Embryonic facial prominence (tissue), 1 donor: ENCODE results near the gene INSYN2A.

Source experiments
- DNase-seq: peaks from one replicate; pipeline ENCODE4 v3.0.0-alpha.2; 2016; ENCODE audit errors: extremely low spot score

Gene INSYN2A

DNA sequence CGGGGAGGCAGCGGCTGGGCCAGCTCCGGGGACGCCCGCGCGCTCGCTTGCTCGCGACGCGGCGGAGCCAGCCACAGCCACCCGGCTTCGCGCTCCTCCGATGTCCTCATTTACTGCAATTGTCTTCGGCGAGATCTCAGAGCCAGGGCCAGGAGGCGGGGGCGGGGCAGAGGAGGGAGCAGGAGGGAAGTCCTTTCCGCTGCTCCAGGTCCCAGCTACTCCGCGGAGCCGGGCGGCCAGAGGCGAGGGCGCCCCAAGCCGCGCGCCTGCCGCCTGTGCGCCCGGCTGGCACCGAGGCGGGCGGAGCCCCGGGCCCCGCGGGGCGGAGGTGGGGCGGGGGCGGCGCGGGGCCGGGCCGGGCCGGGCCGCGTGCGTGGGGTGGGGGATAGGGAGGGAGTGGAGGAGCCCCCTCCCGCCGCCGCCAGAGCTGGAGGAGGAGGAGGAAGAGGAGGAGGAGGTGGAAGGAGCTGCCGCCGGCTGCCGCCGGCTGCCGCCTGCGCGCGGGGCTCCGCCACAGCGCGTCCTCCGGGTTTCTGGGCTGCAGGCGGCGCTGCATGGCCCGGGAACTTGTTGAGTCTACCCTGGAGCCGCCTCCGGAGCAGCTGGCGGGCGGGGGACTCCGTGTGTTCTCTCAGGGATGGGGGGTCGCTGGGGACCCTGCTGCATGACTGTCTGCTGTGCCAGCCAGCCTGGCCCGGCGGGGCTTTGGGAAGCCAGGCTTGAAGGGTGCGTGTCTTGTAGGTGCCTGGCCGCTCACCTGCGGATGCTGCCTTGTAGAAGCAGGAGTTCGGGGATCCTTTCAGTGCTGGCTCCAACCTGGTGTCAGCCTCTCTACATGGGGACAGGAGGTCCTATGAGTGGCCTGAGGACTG lies at the start of gene INSYN2A:
Gene INSYN2A, minus strand, starts transcription at position 310 of the 872 bp plus-strand sequence. CDS start 20,196 bp downstream, outside the sequence.
- DNase-seq = no peak

- no peak for DNase-seq
Measured at GRCh38 chr10:127245456-127245855, 49.1 kb upstream of the INSYN2A start.

- DNase-seq = no peak
Measured at GRCh38 chr10:127243490-127244272, 47.3 kb upstream of the INSYN2A start.

DNA sequence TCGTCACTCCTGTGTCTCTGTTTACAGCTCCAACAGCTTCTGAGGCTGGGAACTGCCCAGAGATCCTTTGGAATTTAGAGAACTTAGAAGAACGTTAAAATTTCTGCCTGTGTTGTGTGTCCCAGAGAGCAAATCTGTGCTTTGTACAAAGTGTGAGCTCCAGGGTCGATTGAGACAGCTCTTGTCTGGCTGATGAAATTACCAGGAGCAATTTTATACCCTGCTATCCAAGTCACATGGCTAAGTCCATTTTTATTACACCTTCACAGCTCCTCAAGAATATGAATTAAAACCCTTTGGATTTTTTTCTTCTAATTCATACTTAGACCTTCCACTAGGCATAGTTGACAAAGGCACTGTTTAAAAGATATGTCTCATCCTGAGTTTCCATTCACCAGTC lies 46.5 kb upstream of the INSYN2A start:
- DNase-seq = no peak

- DNase-seq = no peak
Measured at GRCh38 chr10:127236266-127236665, 39.9 kb upstream of the INSYN2A start.

DNA sequence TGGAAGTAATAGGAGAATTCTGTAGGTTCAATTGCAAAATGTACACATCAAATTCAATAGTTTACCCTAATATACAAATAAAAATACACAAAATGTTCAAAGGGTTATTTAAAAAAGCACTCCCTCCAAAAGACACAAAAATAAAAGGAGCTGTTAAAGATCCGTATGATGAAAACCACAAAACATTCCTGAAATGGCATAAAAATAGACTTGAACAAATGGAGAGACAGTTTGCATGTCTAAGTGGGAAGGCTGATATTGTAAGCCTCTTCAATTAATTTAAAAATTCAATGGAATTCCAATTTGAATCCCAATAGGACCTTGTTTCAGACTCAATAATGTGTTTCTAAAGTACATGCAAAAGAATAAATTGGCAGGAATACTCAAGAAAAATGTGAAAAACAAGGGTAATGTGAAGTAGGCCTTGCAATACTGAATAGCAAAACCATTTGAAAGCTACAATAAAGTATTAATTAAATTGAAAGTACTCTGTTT lies 38.0 kb upstream of the INSYN2A start:
- DNase-seq = no peak

DNA sequence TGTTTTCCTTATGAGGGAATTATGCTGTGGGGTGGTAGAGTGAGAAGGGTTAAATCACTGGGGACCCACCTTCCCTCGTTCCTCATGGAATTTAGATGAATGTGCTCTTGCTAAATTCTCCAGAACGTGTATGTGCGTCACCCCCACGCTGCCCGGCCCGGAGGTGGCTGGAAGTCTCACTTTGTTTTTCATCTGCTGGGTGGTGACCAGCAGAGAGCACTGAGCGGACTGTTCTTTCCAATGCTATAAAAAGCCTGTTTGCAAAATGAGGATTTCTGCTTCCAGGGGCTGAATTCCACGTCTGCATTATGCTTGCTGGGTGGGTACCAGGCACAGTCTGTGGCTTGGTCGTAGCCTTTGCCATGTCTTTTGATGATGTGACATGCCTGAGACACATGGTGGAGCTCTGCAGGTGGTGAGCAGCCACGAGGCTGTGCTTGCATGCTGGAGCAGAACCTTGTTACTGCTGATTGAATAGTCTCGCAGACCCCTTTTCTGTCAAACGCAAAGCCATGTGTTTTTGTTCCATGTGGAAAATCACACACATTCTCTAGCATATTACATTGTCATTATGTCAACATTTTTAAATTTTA lies 31.9 kb upstream of the INSYN2A start:
- no peak for DNase-seq

DNA sequence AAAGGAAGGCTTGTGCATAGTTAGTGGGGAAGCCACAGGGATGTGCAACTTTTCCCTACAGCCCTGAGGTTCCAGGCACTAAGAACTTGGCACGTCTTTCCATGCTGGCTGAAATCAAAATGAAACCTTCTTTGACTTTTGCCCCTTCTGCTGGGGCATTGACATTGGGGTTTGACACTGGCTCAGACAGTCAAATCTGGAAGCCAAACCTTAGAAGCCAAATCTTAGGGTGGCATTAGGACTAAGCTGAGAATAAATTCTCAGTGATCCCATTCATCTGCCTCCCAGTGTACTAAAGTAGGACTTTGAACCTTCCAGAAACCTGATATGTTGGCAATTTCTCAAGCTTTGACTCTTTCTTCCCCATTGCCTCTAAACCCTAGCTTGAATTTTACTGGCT lies 31.3 kb upstream of the INSYN2A start:
- no peak for DNase-seq

DNA sequence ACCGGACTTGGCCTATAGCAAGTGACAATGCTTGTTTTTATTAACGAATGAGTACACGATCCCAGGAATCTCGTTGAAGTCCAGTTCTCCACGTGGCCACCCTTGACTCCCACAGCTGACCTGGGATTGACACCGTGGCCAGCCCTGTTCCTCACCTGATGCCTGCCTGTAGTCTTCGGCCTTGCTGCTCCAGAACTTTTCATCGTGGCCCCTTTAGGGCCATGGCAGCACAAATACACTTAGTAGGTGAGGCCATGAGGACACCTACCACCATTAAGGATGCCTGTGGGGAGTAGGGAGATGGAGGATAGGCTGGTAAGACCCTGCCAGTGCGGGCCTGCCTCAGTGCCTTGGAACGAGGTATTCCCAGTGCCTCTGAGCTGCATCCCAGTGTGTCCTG lies 30.6 kb upstream of the INSYN2A start:
- DNase-seq = no peak

GRCh38 chr10:127221281-127221680 lies 24.9 kb upstream of the INSYN2A start:
- DNase-seq = no peak

GRCh38 chr10:127218658-127219057 lies 22.3 kb upstream of the INSYN2A start:
- DNase-seq = no peak

DNA sequence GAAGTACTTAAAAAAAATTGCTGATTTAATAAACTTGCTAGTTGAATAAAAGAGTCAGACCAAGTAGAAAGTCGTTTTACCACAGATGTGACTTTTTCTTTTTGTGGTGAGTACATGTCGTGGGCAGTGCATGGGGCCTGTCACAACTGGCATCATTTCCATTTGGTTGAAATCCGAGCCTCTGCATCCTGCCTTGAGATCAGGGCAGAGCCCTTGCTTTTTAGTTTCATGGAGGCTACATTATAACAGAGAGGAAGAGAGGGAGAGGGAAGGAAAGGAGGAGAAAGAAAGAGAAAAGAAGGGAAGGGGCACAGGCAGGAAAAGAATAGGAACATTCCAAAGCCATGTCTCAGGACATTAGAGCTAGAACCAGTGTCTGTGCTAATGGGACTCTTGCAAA lies 20.4 kb upstream of the INSYN2A start:
- no peak for DNase-seq

GRCh38 chr10:127216274-127216673 lies 19.9 kb upstream of the INSYN2A start:
- DNase-seq = no peak

DNA sequence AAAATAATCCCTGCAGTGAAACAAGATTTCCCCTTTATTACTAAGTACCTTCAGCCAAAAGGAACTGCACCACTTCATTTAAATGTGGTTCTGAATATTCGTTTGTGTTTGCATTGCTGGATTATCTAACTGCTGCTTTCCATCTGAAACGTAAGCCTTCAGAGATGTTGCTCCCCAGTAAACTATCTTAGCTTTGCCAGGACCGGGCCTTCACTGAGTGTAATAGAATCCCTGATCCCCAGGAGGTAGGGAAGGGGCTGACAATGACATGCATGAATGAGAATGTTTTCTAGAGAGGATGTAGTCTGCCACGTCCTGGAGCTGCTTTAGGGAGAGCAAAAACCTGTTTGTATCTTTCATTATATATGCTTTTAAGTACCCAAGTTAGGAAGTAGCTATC lies 19.5 kb upstream of the INSYN2A start:
- no peak for DNase-seq

DNA sequence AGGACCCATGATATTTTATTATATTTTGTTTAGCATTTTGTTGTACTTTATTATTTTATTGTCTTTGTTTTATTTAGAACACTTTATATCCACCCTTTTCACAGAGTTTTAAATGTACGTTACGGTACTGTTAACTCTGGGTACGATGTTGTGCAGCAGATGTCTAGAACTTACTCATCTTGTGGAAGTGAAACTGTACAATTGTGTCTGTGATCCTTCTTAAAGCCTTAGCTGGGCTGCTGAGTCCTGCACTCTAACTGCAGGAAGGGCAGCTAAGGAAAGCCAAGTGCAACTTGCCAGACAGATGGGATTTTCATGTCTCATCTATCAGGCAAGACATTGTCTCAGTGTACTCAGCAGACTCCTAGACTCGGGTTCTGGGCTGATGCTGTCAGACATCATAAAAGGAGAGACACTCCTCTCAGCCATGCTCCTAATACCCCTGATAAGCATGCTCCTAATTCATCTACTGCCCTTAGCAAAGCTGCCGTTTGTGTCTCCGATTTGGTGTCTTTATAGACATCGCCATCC lies 14.6 kb upstream of the INSYN2A start:
- no peak for DNase-seq

DNA sequence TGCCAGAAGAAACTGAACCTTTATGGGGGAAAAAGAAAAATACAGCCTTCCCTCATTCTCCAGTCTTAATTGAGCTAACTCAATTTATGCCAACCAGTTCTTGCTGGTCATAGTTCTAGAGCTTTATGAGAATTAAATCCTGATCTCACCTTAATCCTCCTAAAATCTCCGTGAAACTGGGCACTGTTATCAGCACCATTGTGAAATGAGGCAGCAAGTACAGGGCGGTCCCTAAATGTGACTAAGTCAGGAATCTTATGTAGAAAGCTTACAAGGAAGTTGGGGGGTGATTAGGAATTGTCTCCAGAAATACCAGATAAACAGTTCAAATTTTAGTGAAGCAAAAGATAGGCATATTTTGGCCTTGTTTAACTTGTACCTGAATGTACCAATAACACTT lies 10.7 kb upstream of the INSYN2A start:
- DNase-seq = no peak

GRCh38 chr10:127203067-127203466 lies 6.7 kb upstream of the INSYN2A start:
- DNase-seq = no peak

DNA sequence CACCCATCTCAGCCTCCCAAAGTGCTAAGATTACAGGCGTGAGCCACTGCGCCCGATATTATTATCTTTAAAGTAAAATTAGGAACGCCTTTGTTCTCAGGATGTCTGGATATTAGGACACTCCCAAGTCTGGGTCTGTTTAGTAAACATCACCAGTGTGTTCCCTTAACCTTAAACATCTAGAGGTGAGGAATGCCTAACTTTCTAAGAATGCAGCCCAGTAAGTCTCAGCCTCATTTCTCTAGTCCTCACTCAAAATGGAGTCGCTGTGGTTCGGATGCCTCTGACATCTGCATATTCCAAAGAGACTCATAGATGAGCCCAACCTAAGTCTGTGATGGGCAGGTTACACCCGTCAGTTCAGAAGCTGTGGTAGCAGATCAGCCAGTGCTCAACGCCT lies 4.3 kb upstream of the INSYN2A start:
- no peak for DNase-seq

DNA sequence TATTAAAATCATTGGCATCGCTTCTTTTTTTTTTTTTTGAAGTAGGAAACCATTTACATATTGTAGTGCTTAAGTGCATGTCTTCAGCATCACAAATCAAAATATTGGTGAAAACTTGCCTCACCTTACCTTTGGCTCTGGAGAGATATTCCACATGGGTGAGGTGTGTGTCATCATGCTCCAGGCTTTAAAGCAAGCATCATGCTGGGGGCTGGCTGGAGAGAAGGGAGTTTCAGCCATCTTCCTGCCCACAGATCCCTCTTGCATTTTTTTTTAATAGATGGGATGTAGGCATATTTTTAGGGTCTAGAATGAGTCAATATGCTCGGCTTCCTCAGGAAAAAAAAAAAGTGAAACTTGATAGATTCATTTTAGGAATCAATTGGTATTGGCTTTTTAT lies 2.3 kb upstream of the INSYN2A start:
- no peak for DNase-seq

DNA sequence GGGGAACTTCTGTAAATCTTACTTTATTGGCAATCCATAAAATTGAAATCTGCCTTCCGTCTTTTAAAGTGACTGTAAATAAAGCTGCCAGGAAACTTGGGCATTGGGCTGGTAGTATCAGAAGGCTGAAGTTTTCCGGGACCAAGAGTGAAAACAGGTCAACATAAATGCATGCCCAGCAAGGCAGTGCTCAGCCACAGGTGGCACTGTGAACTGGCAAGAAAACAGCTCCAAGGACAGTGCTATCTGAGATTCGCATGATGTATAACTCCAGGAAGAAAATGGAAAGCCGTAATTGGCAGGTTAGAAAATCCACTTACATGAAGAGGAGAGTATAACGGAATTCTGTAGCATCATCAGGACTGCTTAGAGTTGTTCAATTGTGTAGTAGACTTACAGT lies 1.9 kb upstream of the INSYN2A start:
- no peak for DNase-seq

GRCh38 chr10:127197154-127197432 lies 702 bp upstream of the INSYN2A start:
- DNase-seq = no peak

DNA sequence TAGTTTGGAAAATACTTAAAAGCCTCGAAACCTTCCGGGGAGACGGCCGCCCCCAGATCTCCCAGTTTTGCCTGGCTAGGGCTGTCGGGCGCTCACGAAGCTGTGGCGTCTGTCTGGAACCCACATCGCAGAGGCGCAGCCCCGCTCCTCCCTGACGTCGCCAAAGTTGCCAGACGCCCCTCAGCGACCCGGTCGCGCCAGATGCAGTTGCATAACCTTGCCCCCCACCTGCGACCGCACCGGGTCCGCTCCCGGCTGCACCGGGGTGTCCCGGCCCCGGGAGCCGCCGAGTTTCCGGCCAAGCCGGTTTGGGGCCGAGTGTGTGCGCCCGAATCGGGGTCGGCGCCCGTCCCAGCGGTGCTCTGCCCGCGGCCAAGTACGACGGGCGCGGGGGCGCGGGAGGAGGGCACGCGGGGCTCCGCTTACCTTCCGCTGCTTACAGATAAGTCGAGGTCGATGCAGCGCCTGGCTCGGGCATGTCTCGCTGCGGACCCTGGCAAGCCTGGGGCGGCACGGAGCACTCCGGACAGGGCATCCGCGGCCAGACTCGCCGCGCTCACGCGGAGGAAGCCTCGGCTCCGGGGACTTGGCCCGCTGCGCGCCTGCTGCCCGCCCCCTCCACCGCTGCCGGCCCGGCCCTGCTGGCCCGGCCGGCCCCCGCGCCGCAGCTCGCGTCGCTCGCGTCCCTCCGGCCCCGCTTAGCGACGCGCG lies 665 bp downstream of the INSYN2A start:
- DNase-seq = no peak
